Epithelial cell of esophagus (primary cell): ENCODE results near the gene GIMAP7.
"Not testable (repeated sequence)": the region's sequence is repeated elsewhere in the genome, so short reads cannot be mapped to it uniquely, and the experiment has no call there.

ENCODE experiments used
- DNase-seq: peaks from one replicate; pipeline ENCODE4 v3.0.0; 2010; ENCODE audit warnings: low read depth
- H3K4me3 ChIP-seq: 2 replicates; pipeline ENCODE4 v1.5.1; 2011; ENCODE audit warnings: mild to moderate bottlenecking, low read length, control low read depth
- TF ChIP-seq, protein P1 (sequence below): IDR thresholded peaks from 2 replicates; pipeline ENCODE4 v1.5.1; 2011; ENCODE audit warnings: low read depth, mild to moderate bottlenecking, low read length, control low read depth, inconsistent platforms; ENCODE audit not compliant: insufficient read depth; ENCODE audit errors: missing control alignments

The GIMAP7 gene

GRCh38 chr7:150513758-150514157 lies 914 bp upstream of the GIMAP7 start:
- no peak for DNase-seq
- no peak overlapping the region for H3K4me3 ChIP-seq
- TF ChIP-seq, protein P1, sequence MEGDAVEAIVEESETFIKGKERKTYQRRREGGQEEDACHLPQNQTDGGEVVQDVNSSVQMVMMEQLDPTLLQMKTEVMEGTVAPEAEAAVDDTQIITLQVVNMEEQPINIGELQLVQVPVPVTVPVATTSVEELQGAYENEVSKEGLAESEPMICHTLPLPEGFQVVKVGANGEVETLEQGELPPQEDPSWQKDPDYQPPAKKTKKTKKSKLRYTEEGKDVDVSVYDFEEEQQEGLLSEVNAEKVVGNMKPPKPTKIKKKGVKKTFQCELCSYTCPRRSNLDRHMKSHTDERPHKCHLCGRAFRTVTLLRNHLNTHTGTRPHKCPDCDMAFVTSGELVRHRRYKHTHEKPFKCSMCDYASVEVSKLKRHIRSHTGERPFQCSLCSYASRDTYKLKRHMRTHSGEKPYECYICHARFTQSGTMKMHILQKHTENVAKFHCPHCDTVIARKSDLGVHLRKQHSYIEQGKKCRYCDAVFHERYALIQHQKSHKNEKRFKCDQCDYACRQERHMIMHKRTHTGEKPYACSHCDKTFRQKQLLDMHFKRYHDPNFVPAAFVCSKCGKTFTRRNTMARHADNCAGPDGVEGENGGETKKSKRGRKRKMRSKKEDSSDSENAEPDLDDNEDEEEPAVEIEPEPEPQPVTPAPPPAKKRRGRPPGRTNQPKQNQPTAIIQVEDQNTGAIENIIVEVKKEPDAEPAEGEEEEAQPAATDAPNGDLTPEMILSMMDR: no peak

DNA sequence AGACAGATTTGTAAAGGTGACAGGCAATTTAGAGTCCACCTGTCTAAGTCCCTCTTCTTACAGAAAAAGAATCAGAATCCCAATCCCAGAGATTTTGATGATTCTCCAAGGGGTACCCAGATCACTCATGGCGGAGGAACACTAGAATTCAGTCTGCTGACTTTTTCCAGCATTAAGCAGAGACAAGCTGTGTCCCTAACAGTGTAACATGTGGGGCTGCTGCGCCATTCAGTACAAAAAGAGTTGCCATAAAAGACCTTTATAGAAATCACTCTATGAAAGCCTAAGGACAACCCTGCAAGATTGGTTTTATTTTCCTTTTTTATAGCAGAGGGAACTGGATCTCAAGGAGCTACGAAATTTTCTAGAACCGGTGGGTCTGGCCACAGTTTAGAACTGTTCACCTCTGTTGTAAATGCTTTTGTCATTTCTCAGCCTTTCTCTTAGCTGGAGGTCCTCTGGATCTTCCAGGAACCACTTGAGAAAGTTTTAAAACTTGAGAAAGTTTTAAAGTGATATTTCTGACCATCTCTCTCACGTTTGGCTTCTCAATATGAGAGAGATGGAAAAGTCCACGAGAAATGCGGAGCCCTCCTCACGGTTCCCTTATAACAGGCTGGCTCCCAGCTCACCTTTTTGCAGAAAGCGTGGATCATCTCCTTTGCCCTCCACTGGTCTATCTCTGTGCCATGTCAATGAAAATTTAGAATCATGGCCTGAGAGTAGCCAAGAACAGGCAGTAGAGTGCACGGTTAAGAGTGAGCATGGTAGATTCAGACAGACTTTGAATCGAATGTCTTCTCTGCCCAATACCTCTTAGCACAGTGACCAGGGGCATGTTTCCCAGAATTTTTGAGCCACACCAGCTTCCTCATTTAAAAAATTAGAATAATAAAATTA lies 826 bp downstream of the GIMAP7 start:
- no peak for DNase-seq
- TF ChIP-seq, protein P1: no peak
- no peak overlapping the region for H3K4me3 ChIP-seq

DNA sequence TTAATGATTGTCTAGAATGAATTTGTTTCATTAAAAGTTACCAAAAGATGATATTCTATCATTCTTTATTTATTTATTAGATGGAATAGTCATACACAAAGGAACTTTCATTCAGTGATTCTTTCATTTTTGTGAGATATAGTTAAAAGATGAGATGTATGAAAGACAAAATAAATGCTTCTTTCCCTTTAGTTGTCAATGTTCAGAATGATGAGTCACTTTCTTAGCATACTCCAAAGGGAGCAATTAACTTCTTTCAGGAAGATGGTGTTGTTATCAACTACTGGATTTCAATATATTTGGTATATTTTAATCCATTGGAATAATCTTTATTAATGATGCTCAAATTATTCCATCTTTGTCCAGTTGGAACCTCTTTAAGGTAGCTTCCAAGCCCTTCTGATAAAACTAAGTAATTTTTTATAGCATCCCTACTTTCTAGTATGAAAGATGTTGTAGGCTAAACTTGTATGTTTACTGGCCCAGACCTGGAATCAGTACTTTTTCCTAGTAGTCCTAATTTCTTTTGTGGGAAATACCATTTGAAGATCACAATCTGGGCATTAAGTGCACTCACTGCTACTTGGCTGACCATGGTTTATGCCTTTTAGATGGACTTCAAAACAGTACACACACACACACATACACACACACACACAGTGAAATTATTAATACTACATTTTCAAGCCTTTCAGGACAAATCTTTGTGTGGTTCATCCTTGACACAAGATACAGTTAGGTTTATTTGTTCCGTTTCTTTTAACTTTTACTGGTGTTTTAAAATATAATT lies 2.5 kb downstream of the GIMAP7 start:
- TF ChIP-seq, protein P1: no peak
- no peak overlapping the region for H3K4me3 ChIP-seq

DNA sequence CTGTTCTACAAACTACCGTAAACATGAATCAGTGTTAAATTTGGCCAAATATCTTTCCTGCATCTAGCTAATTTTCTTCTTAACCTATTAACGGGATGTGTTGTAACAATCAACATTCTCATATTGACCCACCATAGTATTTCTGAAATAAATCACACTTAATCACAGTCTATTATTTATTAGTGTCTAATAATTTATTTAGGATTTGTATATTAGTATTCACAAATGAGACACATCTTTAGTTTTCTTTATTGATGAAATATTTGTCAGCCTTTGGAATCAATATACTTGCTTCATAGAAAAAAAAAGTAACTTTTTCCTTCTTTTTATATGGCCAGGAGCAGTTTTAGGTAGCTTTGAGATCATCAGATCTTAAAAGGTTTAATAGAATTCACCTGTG lies 4.6 kb downstream of the GIMAP7 start:
- H3K4me3 ChIP-seq: no peak overlapping the region

More for the DNA sequence above, 2.5 kb downstream of the GIMAP7 start:
- DNase-seq: no peak

GRCh38 chr7:150520145-150520544 lies 5.5 kb downstream of the GIMAP7 start:
- no peak for DNase-seq
- H3K4me3 ChIP-seq: no peak overlapping the region
- TF ChIP-seq, protein P1: no peak

More for the DNA sequence above, 4.6 kb downstream of the GIMAP7 start:
- DNase-seq: no peak
- TF ChIP-seq, protein P1: no peak

GRCh38 chr7:150522931-150523330 lies 8.3 kb downstream of the GIMAP7 start:
- H3K4me3 ChIP-seq, DNase-seq: not testable (repeated sequence)

DNA sequence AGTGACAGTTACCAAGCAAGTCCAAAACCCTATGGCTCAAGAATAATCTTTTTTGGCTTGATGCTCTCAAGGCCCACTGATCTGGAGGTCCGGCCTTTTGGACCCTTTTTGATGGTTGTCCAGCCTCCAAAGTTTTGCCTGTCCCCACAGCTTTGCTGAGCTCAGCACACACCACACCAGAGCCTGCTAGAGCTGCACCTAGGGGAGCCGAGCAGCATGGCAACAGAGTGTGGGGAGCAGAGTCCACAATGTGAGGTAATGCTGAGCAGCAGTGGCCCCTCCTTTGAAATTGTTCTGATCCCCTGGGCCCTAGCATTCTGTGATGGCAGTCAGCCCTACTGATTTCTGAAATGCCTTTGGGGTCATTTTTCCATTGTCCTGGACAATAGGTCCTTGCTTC lies 9.3 kb downstream of the GIMAP7 start:
- DNase-seq: no peak
- no peak overlapping the region for H3K4me3 ChIP-seq

More for the DNA sequence above, 9.3 kb downstream of the GIMAP7 start:
- TF ChIP-seq, protein P1: no peak
